ENCODE data around the gene TMEM179.
"Not testable (repeated sequence)": the region's sequence is repeated elsewhere in the genome, so short reads cannot be mapped to it uniquely, and the experiment has no call there.

The TMEM179 gene

GRCh38 chr14:104604458-104605449 lies at the start of gene TMEM179:
Gene TMEM179 (minus strand): TSS chr14:104604772. CDS start chr14:104604741, 31 bp downstream.
- DNase-seq: peak; percentile 13

- DNase-seq: no peak
Observed at GRCh38 chr14:104654119-104654518, 49.5 kb upstream of the TMEM179 start.

- not testable (repeated sequence) for DNase-seq
Observed at GRCh38 chr14:104653130-104653920, 48.8 kb upstream of the TMEM179 start.

GRCh38 chr14:104652386-104652785 lies 47.8 kb upstream of the TMEM179 start:
- DNase-seq: no peak

GRCh38 chr14:104651876-104652260 lies 47.3 kb upstream of the TMEM179 start:
- no peak for DNase-seq

GRCh38 chr14:104650981-104651875 lies 46.7 kb upstream of the TMEM179 start:
- no peak for DNase-seq

GRCh38 chr14:104650057-104650980 lies 45.7 kb upstream of the TMEM179 start:
- peak; percentile 54 for DNase-seq

GRCh38 chr14:104647467-104648043 lies 43.0 kb upstream of the TMEM179 start:
- DNase-seq: no peak

- DNase-seq: no peak
Observed at GRCh38 chr14:104644656-104645378, 40.2 kb upstream of the TMEM179 start.

GRCh38 chr14:104644091-104644635 lies 39.6 kb upstream of the TMEM179 start:
- no peak for DNase-seq

- DNase-seq: no peak
Observed at GRCh38 chr14:104643306-104643705, 38.7 kb upstream of the TMEM179 start.

GRCh38 chr14:104642540-104642868 lies 37.9 kb upstream of the TMEM179 start:
- DNase-seq: no peak

GRCh38 chr14:104641753-104642539 lies 37.4 kb upstream of the TMEM179 start:
- DNase-seq: no peak

GRCh38 chr14:104640681-104641080 lies 36.1 kb upstream of the TMEM179 start:
- DNase-seq: no peak

- DNase-seq: peak; percentile 63
Observed at GRCh38 chr14:104639885-104640548, 35.4 kb upstream of the TMEM179 start.

- DNase-seq: no peak
Observed at GRCh38 chr14:104639471-104639870, 34.9 kb upstream of the TMEM179 start.

GRCh38 chr14:104638927-104639450 lies 34.4 kb upstream of the TMEM179 start:
- no peak for DNase-seq

GRCh38 chr14:104638190-104638589 lies 33.6 kb upstream of the TMEM179 start:
- DNase-seq: no peak
